GM18508 (cell line): Measurements from ENCODE around the gene PGAP6.
"Not testable (repeated sequence)": the region's sequence is repeated elsewhere in the genome, so short reads cannot be mapped to it uniquely, and the experiment has no call there.

Experiments
- ATAC-seq: cut with Tn5 transposase; IDR thresholded peaks from one replicate; pipeline ENCODE4 v1.9.1; 2021; ENCODE audit warnings: moderate number of reproducible peaks; ENCODE audit not compliant: insufficient read depth, unreplicated experiment

Gene PGAP6

DNA sequence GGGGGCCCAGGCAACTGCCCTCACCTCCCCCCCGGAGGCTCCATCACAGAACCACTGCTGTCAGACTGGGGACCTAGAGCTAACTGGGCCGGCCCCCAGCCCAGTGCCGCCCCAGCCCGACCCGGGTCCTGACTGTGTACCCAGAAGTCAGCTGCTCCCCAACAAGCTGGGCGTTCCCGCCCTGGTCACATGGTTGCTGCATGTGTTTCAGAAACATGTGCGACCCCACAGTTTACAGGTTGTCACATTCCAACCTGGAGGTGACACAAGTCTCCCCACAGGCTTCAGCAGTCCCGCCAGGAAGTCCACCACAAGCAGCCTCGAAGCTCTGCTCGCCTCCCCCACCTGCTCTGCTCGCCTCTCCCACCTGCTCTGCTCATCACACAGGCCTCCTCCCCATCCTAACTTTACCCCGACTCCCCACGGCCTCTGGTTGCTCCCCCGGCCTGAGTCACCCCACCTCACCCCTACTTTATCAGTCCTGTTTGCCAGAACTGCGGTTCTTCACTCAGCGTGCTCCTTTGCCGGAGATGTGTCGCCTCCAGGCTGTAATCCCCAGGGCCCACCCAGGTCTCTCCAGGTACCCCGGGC, 12.4 kb downstream of the PGAP6 start:
- no peak for ATAC-seq

DNA sequence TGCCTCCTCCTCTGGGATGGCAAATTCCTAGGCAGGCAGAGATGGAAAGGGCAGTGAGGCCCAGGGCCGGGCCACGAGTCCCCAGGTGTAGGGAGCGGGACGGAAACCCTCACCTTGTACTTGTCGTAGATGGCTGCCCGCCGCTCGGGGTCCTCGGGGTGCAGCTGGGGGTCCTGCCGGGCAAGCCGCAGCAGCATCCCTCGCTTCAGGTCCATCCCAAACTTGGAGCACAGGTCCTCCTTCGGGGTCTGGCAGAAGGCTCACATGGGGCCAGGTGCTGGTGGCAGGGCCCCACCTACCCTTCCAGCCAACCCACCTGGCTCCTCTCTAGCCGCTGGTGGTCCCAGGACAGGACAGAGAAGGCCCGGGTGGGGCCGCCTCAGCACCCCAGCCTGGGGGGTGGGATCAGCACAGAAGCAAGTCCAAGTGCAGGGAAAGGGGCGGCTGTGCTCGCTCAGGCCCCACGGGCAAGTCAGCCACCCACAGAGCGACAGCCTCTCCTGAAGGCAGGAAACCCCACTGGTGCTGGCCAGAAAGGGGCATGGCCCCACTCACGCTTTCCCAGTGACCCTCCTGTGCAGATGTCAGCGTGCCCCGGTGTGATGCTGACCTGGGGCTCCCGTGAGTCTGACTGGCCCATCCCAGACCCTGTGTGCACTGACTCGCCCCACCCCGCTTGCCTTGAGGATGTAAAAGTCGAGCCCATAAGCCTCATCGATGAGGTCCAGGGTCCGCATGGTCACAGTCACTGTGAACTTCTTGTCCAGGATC, 13.2 kb downstream of the PGAP6 start:
- no peak for ATAC-seq

DNA sequence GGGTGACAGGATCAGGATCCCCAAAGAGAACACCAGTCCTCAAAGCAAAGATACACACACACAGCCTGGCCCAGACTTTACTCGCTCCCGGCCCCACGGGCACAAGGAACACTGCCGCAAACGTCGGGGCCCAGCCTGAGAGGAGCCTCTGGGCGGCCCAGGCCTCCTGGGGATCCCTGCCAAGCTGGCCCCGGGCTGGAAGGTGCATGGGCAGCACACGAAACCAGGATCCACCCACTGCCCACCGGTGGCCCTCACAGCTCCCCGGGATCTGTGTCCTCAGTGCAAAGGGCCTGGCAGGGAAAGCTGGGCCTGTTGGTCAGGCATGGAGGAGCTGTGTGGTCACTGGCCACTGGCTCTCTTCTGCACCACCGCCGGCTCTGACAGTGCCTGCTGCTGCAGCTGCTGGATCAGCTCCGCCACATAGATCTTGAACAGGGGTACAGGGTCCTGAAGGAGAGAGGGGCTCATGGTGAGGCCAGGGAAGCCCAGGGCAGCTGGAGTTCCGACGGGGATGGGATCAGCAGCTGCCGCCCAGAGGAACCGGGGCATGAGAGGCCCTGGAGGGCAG, 14.4 kb downstream of the PGAP6 start:
- no peak for ATAC-seq

DNA sequence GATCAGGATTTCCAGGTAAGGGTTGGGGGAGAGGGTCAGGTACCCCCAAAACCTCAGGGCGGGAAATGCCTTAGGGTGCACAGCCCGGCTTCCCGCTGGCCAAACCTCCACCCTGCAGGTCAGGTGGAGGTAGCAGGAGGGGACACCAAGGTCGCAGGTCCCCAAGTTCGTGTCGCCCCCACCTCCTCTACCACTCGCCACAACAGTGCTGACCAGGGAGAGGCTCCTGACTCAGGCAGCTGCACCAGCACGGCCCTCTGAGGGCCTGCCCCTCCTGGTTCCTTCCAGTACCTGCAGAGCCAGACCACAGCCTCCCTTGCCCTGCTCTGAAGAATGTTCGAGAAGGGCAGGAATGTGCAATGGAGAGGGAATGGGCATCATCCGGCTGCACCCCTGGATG, 15.3 kb downstream of the PGAP6 start:
- no peak for ATAC-seq

DNA sequence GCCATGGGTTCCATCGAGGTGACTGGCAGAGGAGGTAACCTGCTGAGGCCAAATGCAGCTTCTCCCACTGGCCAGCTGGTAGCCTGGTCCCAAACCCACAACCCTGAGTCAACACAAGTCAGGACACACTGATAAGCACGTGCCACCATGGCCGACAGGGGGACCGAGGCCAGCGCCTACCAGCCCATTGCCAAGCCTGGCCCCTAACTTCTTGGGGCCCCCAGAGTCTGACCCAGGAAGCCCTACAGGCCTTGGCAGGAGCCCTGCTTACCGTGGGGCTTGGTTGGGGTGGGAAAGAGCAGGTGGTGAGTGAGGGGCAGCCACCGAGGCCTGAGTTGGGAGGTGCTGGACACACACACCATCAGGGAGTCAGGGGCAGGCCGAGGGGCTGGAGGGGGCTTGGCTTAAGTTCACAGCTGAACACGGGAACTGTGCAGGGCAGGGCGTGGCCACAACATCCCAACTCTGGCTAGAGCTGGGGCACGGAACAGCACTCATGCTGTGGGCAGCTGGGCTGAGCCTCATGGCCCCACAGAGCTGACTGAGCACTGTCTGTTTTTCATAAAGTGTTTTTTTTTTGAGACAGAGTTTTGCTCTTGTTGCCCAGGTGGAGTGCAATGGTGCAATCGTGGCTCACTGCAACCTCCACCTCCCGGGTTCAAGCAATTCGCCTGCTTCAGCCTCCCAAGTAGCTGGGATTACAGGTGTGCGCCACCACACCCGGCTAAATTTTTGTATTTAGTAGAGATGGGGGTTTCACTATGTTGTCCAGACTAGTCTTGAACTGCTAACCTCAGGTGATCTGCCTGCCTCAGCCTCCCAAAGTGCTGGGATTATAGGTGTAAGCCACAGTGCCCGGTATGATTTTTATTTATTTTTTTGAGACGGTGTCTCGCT, 16.9 kb downstream of the PGAP6 start:
- no peak for ATAC-seq

DNA sequence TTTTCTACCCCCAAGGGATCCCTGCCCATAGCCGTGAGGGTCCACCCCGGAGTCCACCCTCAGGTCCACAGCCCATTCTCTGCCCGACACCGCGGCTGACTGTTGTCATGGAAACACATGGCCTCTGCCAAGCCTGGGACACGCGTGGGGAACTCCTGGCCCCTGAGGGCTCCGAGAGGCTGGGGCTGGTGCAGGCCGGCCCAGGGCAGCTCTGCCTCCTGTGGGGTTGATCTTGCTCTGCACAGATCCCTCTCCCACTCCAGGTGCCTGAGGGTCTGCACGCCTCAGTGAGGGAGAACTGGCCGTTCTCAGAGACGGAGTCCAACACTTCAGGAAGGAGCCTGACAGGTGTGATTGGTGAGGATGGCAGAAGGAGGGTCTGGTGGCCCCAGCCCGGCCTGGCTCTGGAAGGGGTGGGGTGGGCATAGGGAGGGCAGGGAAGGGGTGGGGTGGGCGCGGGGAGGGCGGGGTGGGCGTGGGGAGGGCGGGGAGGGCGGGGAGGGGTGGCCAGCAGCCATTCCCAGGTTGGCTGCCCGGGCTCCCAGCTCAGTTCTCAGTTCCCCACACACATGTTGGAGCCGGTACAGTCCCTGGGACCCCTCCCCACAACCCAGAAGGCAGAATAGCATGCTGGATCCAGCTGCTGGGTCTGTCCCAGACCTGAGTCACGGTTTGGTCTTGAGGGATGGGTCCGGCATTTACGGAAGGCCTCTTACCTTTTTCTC, 17.9 kb downstream of the PGAP6 start:
- no peak for ATAC-seq

DNA sequence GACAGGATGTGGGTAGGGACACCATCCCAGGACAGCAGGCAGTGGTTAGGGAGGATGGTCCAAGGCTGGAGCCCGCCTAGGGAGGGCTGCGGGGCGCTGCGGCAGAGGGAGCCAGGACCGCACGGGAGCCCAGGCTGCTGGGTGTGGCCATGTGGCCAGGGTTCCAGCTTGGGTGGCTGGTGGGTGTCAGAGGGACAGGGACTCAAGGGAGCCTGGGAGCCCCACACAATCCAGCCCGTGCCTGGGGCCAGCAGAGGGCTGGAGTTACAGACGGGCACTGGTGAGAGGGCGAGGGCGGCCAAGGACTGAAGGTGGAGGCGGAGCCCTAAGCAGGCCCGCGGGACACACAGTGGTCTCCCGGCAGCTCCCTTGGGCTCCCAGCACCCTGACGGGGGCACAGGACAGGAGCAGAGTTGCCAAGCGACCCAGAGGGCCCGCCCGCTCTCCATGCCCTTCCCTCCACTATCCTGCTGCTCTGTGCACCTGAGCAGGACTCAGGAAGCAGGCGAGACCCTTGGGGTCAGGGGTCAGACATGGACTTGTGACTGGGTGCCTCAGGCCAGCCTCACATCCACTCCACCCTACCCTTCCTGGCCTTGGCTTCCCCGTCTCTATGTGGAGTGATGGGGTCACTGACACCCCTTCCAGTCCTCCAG, 18.5 kb downstream of the PGAP6 start:
- no peak for ATAC-seq

DNA sequence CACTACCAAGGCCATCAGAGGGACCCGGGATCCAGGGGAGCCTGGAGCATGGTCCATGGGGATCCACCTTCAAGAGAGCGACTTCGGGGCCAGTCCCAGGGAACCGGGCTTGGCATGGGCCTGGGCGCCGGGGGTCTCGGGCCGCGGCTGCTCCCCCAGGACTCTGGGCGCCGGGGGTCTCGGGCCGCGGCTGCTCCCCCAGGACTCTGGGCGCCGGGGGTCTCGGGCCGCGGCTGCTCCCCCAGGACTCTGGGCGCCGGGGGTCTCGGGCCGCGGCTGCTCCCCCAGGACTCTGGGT, 19.1 kb downstream of the PGAP6 start:
- ATAC-seq: not testable (repeated sequence)

DNA sequence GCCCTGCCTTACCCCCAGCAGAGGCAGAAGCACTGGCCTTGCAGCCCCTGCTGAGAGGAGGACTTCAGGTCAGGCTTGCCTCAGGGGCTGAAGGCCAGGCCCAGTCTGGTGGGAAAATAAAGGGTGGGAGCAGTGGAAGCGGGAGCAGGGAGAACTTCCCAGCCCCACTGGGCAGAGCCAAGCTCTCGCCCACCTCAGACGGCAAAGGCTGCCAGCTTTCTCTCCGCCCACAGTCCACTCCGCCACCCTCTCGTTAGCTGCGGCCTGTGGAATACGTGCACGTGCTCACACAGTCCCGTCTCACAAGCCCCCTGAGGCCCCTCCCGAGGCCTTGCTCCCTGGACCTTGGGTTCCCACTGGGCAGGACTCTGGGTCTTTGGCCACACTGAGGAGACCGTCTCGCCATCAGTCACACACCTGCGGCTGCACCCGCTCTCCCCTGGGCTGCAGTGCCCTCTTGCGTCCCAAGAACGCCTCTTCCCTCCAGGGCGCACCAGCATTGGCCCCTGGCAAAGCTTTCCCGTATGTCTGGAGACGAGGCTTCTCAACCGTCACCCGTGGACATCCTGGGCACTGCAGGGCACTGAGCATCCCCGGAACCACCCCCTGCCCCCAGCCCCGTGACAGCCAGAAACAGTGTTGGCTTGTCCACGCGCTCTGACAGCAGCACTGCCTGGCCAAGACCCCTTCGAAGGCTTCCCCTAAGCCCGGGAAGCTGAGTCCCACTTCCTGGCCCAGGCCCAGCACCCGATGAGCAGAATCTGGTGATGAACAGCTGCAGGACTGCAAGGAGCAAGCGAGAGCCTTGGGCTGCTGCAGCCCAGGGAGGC, 19.7 kb downstream of the PGAP6 start:
- no peak for ATAC-seq

DNA sequence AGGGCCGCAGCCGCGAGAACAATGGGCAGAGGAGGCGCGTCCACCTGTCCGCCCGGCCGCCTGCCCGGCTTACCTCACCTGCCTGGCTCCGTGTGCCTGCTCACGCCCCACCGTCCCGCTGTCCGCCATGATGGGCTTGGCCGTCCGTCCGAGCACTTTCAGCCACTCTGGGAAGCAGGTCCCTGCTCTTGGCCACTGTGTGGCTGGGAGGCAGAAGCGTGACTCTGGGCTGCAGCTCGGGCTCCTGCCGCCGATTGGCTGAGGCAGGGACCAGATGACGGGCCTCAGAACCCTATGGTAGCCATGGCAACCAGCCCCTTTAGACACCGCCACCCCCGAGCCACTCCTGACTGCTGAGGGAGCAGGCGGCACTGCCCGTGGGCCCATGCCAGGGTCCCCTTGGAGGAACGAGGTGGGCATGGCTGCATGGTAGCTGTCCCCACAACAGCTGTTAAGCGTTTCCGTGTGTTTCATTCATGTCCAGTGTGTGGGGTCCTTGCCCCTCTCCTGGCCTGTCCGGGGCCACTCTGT, 20.4 kb downstream of the PGAP6 start:
- ATAC-seq: no peak

DNA sequence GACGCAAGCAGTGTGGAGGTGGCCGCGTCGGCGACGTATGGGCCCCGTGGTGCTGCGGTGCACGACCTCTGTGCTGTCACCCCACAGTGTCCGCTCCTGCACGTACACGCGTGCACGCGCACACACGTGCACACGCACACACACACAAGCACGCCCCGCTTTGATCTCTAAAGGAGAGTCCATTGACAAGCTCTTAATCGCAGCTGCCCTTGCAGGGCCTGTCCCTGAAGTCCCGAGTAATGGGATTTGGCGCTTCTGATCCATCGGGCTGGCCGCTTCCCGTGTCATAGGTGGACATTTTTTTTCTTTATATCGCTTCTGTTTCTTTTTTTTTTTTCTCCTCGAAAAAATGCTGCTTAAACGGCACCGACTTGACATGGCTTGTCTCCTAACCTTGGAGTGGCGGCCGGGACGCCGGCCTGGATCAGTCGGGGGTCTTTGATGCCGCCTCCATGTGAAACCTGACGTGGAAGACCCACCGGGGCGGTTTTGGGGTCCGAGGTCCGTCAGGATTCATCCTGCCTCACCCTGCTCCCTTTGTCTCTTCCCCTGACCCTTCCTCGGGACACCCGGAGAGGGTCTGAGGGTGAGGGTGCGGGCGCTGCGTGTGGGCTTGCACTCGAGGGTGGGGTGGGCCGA, 21.0 kb downstream of the PGAP6 start:
- no peak for ATAC-seq

DNA sequence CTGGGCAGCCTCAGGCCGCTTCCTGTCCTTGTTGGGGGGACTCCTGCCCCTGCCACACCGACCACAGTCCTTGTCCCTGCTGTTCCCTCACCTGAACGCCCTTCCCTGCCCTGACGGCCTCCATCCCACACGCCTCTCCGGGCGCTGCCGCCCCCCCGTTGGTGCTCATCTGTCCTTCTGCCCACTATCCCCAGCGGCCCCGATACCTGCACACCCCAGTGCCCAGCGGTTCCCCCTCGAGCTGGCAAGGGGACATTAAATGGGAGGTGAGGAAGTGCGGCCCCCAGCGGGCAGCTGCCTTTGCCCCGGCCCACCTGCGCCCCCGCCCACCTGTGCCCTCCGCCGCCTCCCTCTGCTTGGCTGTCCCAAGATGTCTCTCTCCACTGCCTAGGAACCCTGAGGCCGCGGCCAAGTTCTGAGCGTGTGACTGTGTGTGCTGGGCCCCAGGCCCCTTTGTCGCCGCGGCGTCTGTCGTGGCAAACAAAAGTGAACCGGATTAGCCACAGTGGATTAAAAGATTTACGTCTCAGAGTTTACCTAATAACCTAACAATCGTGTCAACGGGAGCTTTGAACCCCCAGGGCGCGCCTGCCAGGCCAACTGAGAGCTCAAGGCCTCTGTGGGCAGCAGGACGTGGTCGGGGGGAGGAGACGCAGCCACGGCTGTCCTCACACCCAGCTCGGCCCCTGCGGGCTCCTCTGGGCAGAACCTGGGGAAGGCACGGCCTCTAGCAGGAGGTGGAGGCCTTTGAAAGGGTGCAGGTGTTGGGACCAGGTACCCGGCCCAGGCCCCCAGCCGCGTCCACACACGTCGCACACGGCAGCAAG, 21.7 kb downstream of the PGAP6 start:
- ATAC-seq: no peak

DNA sequence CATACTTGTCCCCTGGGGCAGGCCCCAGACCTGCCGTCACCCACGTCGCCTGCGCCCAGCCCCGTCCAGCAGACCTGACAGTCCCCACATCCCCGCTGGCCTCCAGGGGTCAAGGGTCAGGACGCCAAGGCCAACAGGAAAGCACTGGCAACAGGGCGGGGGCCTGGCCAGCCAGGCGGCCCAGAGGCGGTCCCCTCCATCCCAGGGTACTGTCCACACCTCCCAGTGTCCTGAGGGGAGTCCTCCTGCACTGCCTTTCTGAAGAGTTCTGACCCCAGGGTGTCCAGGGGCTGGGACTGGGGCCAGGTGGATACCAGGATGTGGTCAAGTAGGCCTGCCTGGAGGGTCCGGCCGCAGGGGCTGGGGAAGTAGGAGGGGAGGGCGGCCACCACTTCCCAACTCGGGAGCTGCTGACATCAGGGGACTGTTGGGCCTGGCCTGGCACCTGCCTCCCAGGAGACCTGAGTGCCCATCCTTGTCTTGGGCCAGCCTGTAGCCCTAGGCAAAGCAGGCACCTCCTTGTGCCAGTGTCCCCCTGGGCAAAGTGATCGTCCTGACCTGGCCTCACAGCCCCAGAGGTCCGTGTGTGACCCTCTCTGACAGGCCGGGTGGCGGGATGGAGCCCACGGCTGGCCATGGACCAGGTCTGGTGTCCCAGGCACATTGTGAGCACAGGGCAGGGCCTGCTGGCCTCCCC, 22.6 kb downstream of the PGAP6 start:
- ATAC-seq: no peak

DNA sequence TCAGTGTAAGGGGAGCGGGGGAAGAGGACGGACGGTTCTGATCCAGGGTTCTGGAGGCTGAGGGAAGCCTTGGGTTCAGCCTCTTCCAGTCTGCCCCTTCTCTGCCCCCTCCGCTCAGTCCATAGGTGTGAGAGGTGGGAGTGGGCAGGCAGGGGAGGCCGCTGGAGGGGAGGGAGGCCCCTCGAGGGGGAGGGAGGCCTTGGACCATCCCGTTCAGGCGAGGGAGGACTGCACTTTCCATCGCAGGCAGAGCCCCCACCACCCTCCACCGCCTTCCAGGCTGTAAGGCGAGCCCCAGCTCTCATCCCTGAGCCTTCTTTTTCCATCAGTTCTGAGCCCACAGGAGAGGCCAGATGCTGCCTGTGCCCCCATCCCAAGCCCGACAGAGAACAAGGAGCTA, 25.0 kb downstream of the PGAP6 start:
- ATAC-seq: no peak

DNA sequence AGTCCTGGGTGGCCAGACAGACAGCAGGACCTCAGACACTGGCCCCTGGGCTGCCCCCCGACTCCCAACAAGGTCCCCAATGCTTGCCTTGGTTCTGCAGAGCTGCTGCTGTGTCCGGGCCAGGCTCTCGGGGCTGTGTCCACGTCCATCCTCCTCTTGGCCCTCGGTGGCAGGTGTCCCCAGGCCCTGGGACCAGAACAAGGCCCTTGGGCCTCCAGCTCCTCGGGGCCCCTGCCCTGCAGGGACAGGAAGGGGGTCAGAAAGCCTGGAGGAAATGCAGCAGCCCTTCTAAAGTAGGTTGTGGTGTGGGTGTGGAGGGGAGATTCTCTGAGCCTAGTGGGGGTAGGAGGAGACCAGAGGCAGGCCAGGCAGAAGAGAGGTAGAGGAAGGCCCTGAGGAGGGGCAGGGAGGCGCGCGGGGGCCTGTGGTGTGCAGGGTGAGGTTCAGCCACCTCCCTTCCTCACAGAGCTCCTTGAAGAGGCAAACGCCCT, 26.8 kb downstream of the PGAP6 start:
- ATAC-seq: no peak

DNA sequence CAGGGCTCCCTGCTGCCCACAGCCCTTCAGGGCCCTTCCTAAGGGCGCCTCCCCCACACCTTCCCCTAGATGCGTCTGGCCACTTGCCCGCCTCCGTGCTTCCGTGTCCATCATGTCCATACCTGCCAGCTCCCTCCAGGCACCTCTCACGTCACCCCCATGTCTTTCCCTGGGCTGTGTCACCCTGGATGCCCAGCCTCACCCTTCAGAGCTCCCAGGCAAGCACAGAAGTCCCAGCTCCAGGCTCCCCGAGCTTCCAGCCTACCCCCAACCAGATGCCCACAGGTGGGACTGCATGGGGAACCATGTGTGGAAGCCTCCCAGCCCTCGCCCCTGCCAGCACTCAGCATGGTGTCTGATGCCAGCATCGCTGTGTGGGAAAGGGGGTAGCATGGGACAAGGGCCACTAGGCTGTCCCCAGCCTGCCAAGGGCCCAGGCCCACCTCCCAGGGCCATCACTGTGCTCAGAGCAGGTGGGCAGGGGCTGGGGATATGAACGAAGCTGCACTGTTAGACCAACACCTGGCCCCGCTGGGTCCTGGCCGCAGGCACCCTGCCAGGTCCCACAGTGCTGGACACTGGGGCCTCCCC, 27.4 kb downstream of the PGAP6 start:
- ATAC-seq: no peak
